Measurements from ENCODE around the gene C1orf115.

Gene C1orf115

GRCh38 chr1:220699044-220699443, 8.9 kb downstream of the C1orf115 start:
- peaks cover 80% of the 10 kb centered on the region for H3K27me3 ChIP-seq
- no peak for TF ChIP-seq CTCF (IDR thresholded peaks at IDR 0.05)
- H3K4me1 ChIP-seq (ENCODE audit: control insufficient read depth in 1 of 2, insufficient read depth in 1 of 2, low read depth in 1 of 2, low read length in 1 of 2), result peaks cover 0 to 7% of the 10 kb centered on the region in 2 experiments
- no peaks in the 10 kb centered on the region for H3K9me3 ChIP-seq
- no peak overlapping the region for H3K27ac ChIP-seq
- H3K4me3 ChIP-seq (ENCODE audit: low read depth in 1 of 2, low read length in 1 of 2), result no peak overlapping the region
- H3K36me3 ChIP-seq, result no peaks in the 10 kb centered on the region

GRCh38 chr1:220700556-220701179, 10.5 kb downstream of the C1orf115 start:
- Histone ChIP-seq H3K36me3 (no peaks in the 10 kb centered on the region), H3K27me3 (peaks cover 67% of the 10 kb centered on the region), H3K4me3 (ENCODE audit: low read depth in 1 of 2, low read length in 1 of 2) (no peak overlapping the region), H3K4me1 (ENCODE audit: control insufficient read depth in 1 of 2, insufficient read depth in 1 of 2, low read depth in 1 of 2, low read length in 1 of 2) (peaks cover 0 to 7% of the 10 kb centered on the region in 2 experiments), H3K9me3 (no peaks in the 10 kb centered on the region), H3K27ac (no peak overlapping the region)
- no peak for TF ChIP-seq CTCF (IDR thresholded peaks at IDR 0.05)

- Histone ChIP-seq H3K27ac (no peak overlapping the region), H3K36me3 (no peaks in the 10 kb centered on the region), H3K4me3 (ENCODE audit: low read depth in 1 of 2, low read length in 1 of 2) (no peak overlapping the region), H3K9me3 (no peaks in the 10 kb centered on the region), H3K4me1 (ENCODE audit: control insufficient read depth in 1 of 2, insufficient read depth in 1 of 2, low read depth in 1 of 2, low read length in 1 of 2) (peaks cover 0 to 7% of the 10 kb centered on the region in 2 experiments), H3K27me3 (peaks cover 62% of the 10 kb centered on the region)
- no peak for TF ChIP-seq CTCF (IDR thresholded peaks at IDR 0.05)
Measured at GRCh38 chr1:220701974-220702373, 11.8 kb downstream of the C1orf115 start.

- no peaks in the 10 kb centered on the region for H3K9me3 ChIP-seq
- peaks cover 0 to 7% of the 10 kb centered on the region in 2 experiments for H3K4me1 ChIP-seq (ENCODE audit: control insufficient read depth in 1 of 2, insufficient read depth in 1 of 2, low read depth in 1 of 2, low read length in 1 of 2)
- TF ChIP-seq CTCF (IDR thresholded peaks at IDR 0.05), result no peak
- H3K36me3 ChIP-seq, result no peaks in the 10 kb centered on the region
- no peak overlapping the region for H3K27ac ChIP-seq
- H3K4me3 ChIP-seq (ENCODE audit: low read depth in 1 of 2, low read length in 1 of 2), result no peak overlapping the region
- peaks cover 57% of the 10 kb centered on the region for H3K27me3 ChIP-seq
Measured at GRCh38 chr1:220702733-220703270, 12.6 kb downstream of the C1orf115 start.

- Histone ChIP-seq H3K4me3 (ENCODE audit: low read depth in 1 of 2, low read length in 1 of 2) (no peak overlapping the region), H3K27ac (no peak overlapping the region), H3K9me3 (no peaks in the 10 kb centered on the region), H3K27me3 (peaks cover 55% of the 10 kb centered on the region), H3K36me3 (no peaks in the 10 kb centered on the region), H3K4me1 (ENCODE audit: control insufficient read depth in 1 of 2, insufficient read depth in 1 of 2, low read depth in 1 of 2, low read length in 1 of 2) (peaks cover 0 to 7% of the 10 kb centered on the region in 2 experiments)
- TF ChIP-seq CTCF (IDR thresholded peaks at IDR 0.05), result no peak
Measured at GRCh38 chr1:220703305-220703704, 13.1 kb downstream of the C1orf115 start.
